Naive thymus-derived CD4-positive, alpha-beta T cell (primary cell): Measurements from ENCODE around the gene TINAG. TPM values are rescaled to one million over a fixed set of nuclear protein-coding genes. Genes with fewer than 3 reads are reported as not detected.
"Not testable (repeated sequence)": the region's sequence is repeated elsewhere in the genome, so short reads cannot be mapped to it uniquely, and the experiment has no call there.

Source experiments
- ATAC-seq: fragments of 150-1000 bp; cut with Tn5 transposase; 2 replicates; pipeline ENCODE4 v1.10.0; 2021; ENCODE audit warnings: mild to moderate bottlenecking, moderate library complexity
- CTCF ChIA-PET: fragments of 350-600 bp; sonication (Branson Sonifier 250); formaldehyde crosslinking; loops from one replicate; lab custom pipeline; 2021; ENCODE audit warnings: antibody characterized with exemption; lab: Charles Lee
- POLR2A ChIA-PET: fragments of 350-600 bp; sonication (Branson Sonifier 250); formaldehyde crosslinking; loops from one replicate; lab custom pipeline; 2021; ENCODE audit warnings: antibody characterized with exemption, inconsistent platforms; lab: Charles Lee
- DNase-seq, 9 donors: peaks; one replicate each; pipeline versions ENCODE4 v3.0.0 to v3.0.0-alpha.2; 2020 to 2022; ENCODE audit warnings: mixed read lengths in 1 of 9
- H3K27ac ChIP-seq: one replicate; pipeline ENCODE4 v1.7.0; 2013; ENCODE audit warnings: mild to moderate bottlenecking, low read depth, low read length, moderate library complexity
- H3K27me3 ChIP-seq, 2 donors: one replicate each; pipeline ENCODE4 v1.7.0; 2013; ENCODE audit warnings: low read length in 2 of 2, mild to moderate bottlenecking in 2 of 2, moderate library complexity in 2 of 2; ENCODE audit not compliant: control insufficient read depth in 2 of 2, insufficient read depth in 2 of 2
- H3K36me3 ChIP-seq, 3 experiments: 1 replicate in 2 of 3; 2 replicates in 1 of 3; pipeline ENCODE4 v1.7.0; 2013; ENCODE audit warnings: low read length in 3 of 3, mild to moderate bottlenecking in 3 of 3, moderate library complexity in 1 of 3; ENCODE audit not compliant: insufficient read depth in 3 of 3, control insufficient read depth in 2 of 3
- H3K4me1 ChIP-seq, 2 donors: one replicate each; pipeline ENCODE4 v1.7.0; 2013; ENCODE audit warnings: low read length in 2 of 2, mild to moderate bottlenecking in 2 of 2, moderate library complexity in 1 of 2; ENCODE audit not compliant: control insufficient read depth in 2 of 2, insufficient read depth in 2 of 2
- H3K4me3 ChIP-seq: 2 replicates; pipeline ENCODE4 v1.7.0; 2013; ENCODE audit warnings: mild to moderate bottlenecking, low read length
- H3K9me3 ChIP-seq, 3 experiments: 1 replicate in 2 of 3; 2 replicates in 1 of 3; pipeline ENCODE4 v1.7.0; 2013; ENCODE audit warnings: low read length in 3 of 3; ENCODE audit not compliant: control insufficient read depth in 2 of 3
- H3K27ac Mint-ChIP-seq, 9 donors: one replicate each; pipeline ENCODE4 v1.8.0; 2020 to 2022; ENCODE audit warnings: mixed read lengths in 9 of 9, mild to moderate bottlenecking in 8 of 9, moderate library complexity in 5 of 9, inconsistent platforms in 2 of 9
- H3K27me3 Mint-ChIP-seq, 5 donors: one replicate each; pipeline ENCODE4 v1.8.0; 2021 to 2022; ENCODE audit warnings: mixed read lengths in 5 of 5, mild to moderate bottlenecking in 1 of 5
- H3K36me3 Mint-ChIP-seq, 5 donors: one replicate each; pipeline ENCODE4 v1.8.0; 2020 to 2022; ENCODE audit warnings: mixed read lengths in 5 of 5, mild to moderate bottlenecking in 3 of 5, inconsistent platforms in 1 of 5
- H3K4me1 Mint-ChIP-seq, 7 donors: one replicate each; pipeline ENCODE4 v1.8.0; 2020 to 2022; ENCODE audit warnings: mixed read lengths in 7 of 7, mild to moderate bottlenecking in 3 of 7, inconsistent platforms in 1 of 7
- H3K4me3 Mint-ChIP-seq, 10 donors: one replicate each; pipeline ENCODE4 v1.8.0; 2020 to 2022; ENCODE audit warnings: mild to moderate bottlenecking in 10 of 10, mixed read lengths in 10 of 10, moderate library complexity in 6 of 10, inconsistent platforms in 2 of 10
- H3K9me3 Mint-ChIP-seq, 11 donors: one replicate each; pipeline ENCODE4 v1.8.0; 2020 to 2022; ENCODE audit warnings: mixed read lengths in 11 of 11, mild to moderate bottlenecking in 4 of 11, inconsistent platforms in 1 of 11, moderate library complexity in 1 of 11
- intact Hi-C, 2 donors: fragments of 100-400 bp; cut with micrococcal nuclease; formaldehyde crosslinking; loops; one replicate each; pipeline ENCODE4 v1.15.1; 2023
- polyA plus RNA-seq, 2 donors: library from polyadenylated mRNA; unstranded; fragments of 300-500 nt; fragmentation: Illumina TruSeq; gene quantifications; one replicate each; pipeline ENCODE4 v1.2.3, GENCODE V29; 2021
- total RNA-seq, 6 experiments: library from RNA in 5 of 6; stranded (reverse) in 5 of 6; gene quantifications; 1 replicate in 5 of 6; 2 replicates in 1 of 6; pipeline ENCODE4 v1.2.3 and lab custom pipeline; 2021 to 2026

Gene TINAG
- total and polyA plus RNA-seq, 7 experiments from 2014 or later, result not detected

DNA sequence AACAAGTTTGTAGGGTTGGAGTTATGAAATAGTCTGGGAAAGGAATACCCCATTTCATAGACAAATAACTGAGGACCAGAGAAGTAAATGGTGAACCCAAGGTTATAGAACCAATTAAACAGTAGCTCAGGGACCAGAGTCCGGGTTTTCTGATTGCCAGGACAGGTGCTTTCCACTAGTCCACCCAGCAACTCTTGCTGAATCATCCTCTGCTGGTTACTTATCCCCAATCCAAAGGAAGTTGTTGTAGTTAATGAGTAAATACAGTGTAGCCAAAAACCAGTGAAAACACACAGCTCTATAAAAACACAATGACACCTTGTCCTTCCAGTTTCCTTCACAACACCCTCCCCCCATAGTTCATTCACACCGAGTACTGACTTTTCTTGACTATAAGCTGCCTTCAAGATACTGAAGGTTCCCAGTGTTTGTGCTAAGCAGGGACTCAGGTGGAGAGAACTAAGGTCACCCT lies 766 bp upstream of the TINAG start:
- Mint-ChIP-seq H3K27me3 (no peaks in the 10 kb centered on the region), H3K9me3 (peaks cover 0 to 16% (median 4%) of the 10 kb centered on the region in 11 donors), H3K36me3 (no peaks in the 10 kb centered on the region), H3K27ac (no peak overlapping the region), H3K4me3 (no peak overlapping the region), H3K4me1 (no peaks in the 10 kb centered on the region)
- no peak overlapping the region for H3K4me3 ChIP-seq
- H3K36me3 ChIP-seq, result no peaks in the 10 kb centered on the region
- POLR2A ChIA-PET, result no interaction called here
- intact Hi-C loops, result no loop called here
- ATAC-seq (no peak), DNase-seq (no peak)
- no peak overlapping the region for H3K27ac ChIP-seq
- H3K9me3 ChIP-seq, result no peaks in the 10 kb centered on the region
- no peaks in the 10 kb centered on the region for H3K4me1 ChIP-seq
- CTCF ChIA-PET, result no interaction called here
- H3K27me3 ChIP-seq, result no peaks in the 10 kb centered on the region

DNA sequence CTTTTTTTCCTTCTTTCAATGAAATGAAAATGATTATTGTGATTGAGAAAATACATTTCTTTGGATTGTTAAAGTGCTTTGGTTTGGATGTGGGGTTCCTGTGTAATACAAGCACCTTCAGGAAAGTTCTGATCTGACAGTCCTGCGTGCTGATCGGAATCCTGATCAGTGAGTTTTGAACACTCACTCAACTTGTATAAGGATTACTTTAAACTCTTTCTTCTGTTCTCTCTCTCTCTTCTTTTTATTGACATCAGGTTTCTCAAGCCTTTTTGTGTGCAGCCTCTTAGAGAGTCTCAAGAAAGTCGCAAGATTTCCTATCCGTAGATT lies 710 bp downstream of the TINAG start:
- H3K27me3 ChIP-seq, result no peaks in the 10 kb centered on the region
- Mint-ChIP-seq H3K36me3 (no peaks in the 10 kb centered on the region), H3K27ac (no peak overlapping the region), H3K4me3 (no peak overlapping the region), H3K9me3 (peaks cover 0 to 16% (median 4%) of the 10 kb centered on the region in 11 donors), H3K27me3 (no peaks in the 10 kb centered on the region), H3K4me1 (no peaks in the 10 kb centered on the region)
- intact Hi-C loops, result no loop called here
- H3K27ac ChIP-seq, result no peak overlapping the region
- ATAC-seq (no peak), DNase-seq (no peak)
- CTCF ChIA-PET, result no interaction called here
- POLR2A ChIA-PET, result no interaction called here
- H3K4me3 ChIP-seq, result no peak overlapping the region
- no peaks in the 10 kb centered on the region for H3K9me3 ChIP-seq
- H3K36me3 ChIP-seq, result no peaks in the 10 kb centered on the region
- H3K4me1 ChIP-seq, result no peaks in the 10 kb centered on the region

GRCh38 chr6:54310377-54311152 lies 2.3 kb downstream of the TINAG start:
- Histone ChIP-seq H3K4me3 (no peak overlapping the region), H3K4me1 (no peaks in the 10 kb centered on the region), H3K27ac (no peak overlapping the region), H3K9me3 (no peaks in the 10 kb centered on the region), H3K36me3 (no peaks in the 10 kb centered on the region), H3K27me3 (no peaks in the 10 kb centered on the region)
- Mint-ChIP-seq H3K9me3 (peaks cover 0 to 16% (median 0%) of the 10 kb centered on the region in 11 donors), H3K27me3 (no peaks in the 10 kb centered on the region), H3K4me3 (no peak overlapping the region), H3K4me1 (no peaks in the 10 kb centered on the region), H3K36me3 (no peaks in the 10 kb centered on the region), H3K27ac (no peak overlapping the region)
- DNase-seq, result no peak
- ChIA-PET CTCF (no interaction called here), POLR2A (no interaction called here)
- intact Hi-C loops, result no loop called here
- no peak for ATAC-seq

GRCh38 chr6:54315656-54316055 lies 7.4 kb downstream of the TINAG start:
- no peaks in the 10 kb centered on the region for H3K4me1 Mint-ChIP-seq
- ChIA-PET POLR2A (no interaction called here), CTCF (no interaction called here)
- no peaks in the 10 kb centered on the region for H3K36me3 ChIP-seq
- no peaks in the 10 kb centered on the region for H3K27me3 Mint-ChIP-seq
- no peaks in the 10 kb centered on the region for H3K9me3 ChIP-seq
- peaks cover 0 to 11% (median 0%) of the 10 kb centered on the region in 11 donors for H3K9me3 Mint-ChIP-seq
- no peaks in the 10 kb centered on the region for H3K36me3 Mint-ChIP-seq
- no peak for ATAC-seq
- H3K4me1 ChIP-seq, result no peaks in the 10 kb centered on the region
- H3K27ac ChIP-seq, result no peak overlapping the region
- no peak overlapping the region for H3K4me3 Mint-ChIP-seq
- DNase-seq, result no peak
- intact Hi-C loops, result no loop called here
- no peaks in the 10 kb centered on the region for H3K27me3 ChIP-seq
- no peak overlapping the region for H3K27ac Mint-ChIP-seq
- no peak overlapping the region for H3K4me3 ChIP-seq

DNA sequence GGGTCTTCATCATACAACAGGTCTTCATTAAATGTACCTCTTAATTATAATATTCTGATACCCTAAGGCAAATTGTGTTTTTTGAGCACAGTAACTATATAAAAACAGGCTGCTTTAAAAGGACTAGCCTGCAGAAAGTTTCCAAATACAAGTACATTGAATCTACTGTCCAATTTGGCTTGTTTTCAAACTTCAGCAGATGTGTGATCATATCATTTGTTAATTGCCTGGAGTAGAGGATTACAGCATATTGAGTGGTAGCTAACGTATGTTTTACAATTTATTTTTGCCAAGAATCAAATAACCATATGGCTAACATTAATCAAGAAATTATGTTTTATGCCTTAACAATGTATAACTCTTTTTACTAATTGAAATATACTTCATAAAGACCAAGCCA lies 12.6 kb downstream of the TINAG start:
- Mint-ChIP-seq H3K4me3 (no peak overlapping the region), H3K36me3 (no peaks in the 10 kb centered on the region), H3K27ac (no peak overlapping the region), H3K9me3 (peaks cover 0 to 6% (median 0%) of the 10 kb centered on the region in 11 donors), H3K27me3 (no peaks in the 10 kb centered on the region), H3K4me1 (no peaks in the 10 kb centered on the region)
- DNase-seq, result no peak
- no peaks in the 10 kb centered on the region for H3K4me1 ChIP-seq
- H3K9me3 ChIP-seq, result no peaks in the 10 kb centered on the region
- no peak for ATAC-seq
- no peaks in the 10 kb centered on the region for H3K27me3 ChIP-seq
- ChIA-PET CTCF (no interaction called here), POLR2A (no interaction called here)
- H3K27ac ChIP-seq, result no peak overlapping the region
- intact Hi-C loops, result no loop called here
- no peaks in the 10 kb centered on the region for H3K36me3 ChIP-seq
- H3K4me3 ChIP-seq, result no peak overlapping the region

DNA sequence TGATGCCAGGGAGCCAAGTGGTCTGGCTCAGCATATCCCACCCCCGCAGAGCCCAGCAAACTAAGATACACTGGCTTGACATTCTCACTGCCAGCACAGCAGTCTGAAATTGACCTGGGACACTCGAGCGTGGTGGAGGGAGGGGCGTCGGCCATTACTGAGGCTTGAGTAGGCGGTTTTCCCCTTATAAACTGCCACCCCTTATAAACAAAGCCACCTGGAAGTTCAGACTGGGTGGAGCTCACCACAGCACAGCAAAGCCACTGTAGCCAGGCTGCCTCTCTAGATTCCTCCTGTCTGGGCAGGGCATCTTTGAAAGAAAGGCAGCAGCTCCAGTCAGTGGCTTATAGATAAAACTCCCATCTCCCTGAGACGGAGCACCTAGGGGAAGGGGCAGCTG lies 19.4 kb downstream of the TINAG start:
- Histone ChIP-seq H3K27ac (no peak overlapping the region), H3K36me3 (no peaks in the 10 kb centered on the region), H3K9me3 (no peaks in the 10 kb centered on the region), H3K4me3 (no peak overlapping the region), H3K4me1 (no peaks in the 10 kb centered on the region), H3K27me3 (no peaks in the 10 kb centered on the region)
- H3K4me3 Mint-ChIP-seq, result no peak overlapping the region
- no peak for DNase-seq
- ChIA-PET POLR2A (no interaction called here), CTCF (no interaction called here)
- H3K9me3 Mint-ChIP-seq, result peaks cover 5 to 30% (median 20%) of the 10 kb centered on the region in 11 donors
- no peaks in the 10 kb centered on the region for H3K4me1 Mint-ChIP-seq
- intact Hi-C loops, result no loop called here
- H3K36me3 Mint-ChIP-seq, result no peaks in the 10 kb centered on the region
- no peak overlapping the region for H3K27ac Mint-ChIP-seq
- no peak for ATAC-seq
- H3K27me3 Mint-ChIP-seq, result no peaks in the 10 kb centered on the region

DNA sequence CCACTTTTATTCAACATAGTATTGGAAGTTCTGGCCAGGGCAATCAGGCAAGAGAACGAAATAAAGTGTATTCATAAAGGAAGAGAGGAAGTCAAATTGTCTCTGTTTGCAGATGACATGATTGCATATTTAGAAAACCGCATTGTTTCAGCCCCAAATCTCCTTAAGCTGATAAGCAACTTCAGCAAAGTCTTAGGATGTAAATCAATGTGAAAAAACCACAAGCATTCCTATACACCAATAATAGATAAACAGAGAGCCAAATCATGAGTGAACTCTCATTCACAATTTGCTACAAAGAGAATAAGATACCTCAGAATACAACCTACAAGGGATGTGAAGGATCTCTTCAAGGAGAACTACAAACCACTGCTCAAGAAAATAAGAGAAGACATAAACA lies 23.3 kb downstream of the TINAG start:
- intact Hi-C loops, CTCF ChIA-PET: not testable (repeated sequence)

More for the DNA sequence above, 23.3 kb downstream of the TINAG start:
- H3K36me3 Mint-ChIP-seq, H3K36me3 ChIP-seq, H3K4me3 Mint-ChIP-seq, POLR2A ChIA-PET, H3K4me1 Mint-ChIP-seq, DNase-seq, H3K27ac Mint-ChIP-seq, H3K27me3 ChIP-seq, H3K27me3 Mint-ChIP-seq, H3K27ac ChIP-seq, ATAC-seq, H3K9me3 ChIP-seq, H3K4me3 ChIP-seq, H3K4me1 ChIP-seq: not testable (repeated sequence)
- H3K9me3 Mint-ChIP-seq, result peaks cover 6 to 30% (median 20%) of the 10 kb centered on the region in 11 donors
